Heart left ventricle (tissue), 13 donors: Measurements from ENCODE around the gene PALLD.

Experiments used
- POLR2A ChIP-seq, 2 donors: fragments of 450-650 bp; IDR thresholded peaks; one replicate each; pipeline ENCODE4 v1.6.1; 2017; ENCODE audit warnings: antibody characterized with exemption in 2 of 2, mild to moderate bottlenecking in 2 of 2, moderate library complexity in 2 of 2
- TF ChIP-seq, protein P1 (sequence below), 12 donors: fragments of 200-600 bp; sonication (generic) in 4 of 12; IDR thresholded peaks; one replicate each; pipeline versions ENCODE4 v1.5.0 to v1.8.0; 2018 to 2022; ENCODE audit warnings: antibody characterized with exemption in 12 of 12, mild to moderate bottlenecking in 5 of 12
- donor health status: ischemic (EF 13 %, LVEDD 7.1; RV severe dilation, severe dysfunction).
- donor health status: DM: no; HTN: yes; CAD: no.
- donor health status: DM: no; HTN: no; CAD: no.
- donor health status: ischemic (EF 25% LVEDD 6.9; RV normal size, moderate dysfunction).
- donor health status: ischemic (EF 25% LVEDD 5.7; RV mildly dilated, moderate dysfunction).
- donor health status: ischemic (EF 35%, LVEDD 5.7; RV mildly dilated, moderate dysfunction).
- donor health status: nonischemic (EF 11% LVEDD 7.7; RV severe dilation, severe dysfunction).
- donor health status: DM: yes; HTN: yes; CAD: no.
- donor health status: PGD.
- donor health status: ischemic (EF 29% LVEDD 5.4; RV normal size, mild dysfunction).
- donor health status: nonischemic (EF 23%, LVEDD 6.1; RV moderate dilation, normal function).

DNA sequence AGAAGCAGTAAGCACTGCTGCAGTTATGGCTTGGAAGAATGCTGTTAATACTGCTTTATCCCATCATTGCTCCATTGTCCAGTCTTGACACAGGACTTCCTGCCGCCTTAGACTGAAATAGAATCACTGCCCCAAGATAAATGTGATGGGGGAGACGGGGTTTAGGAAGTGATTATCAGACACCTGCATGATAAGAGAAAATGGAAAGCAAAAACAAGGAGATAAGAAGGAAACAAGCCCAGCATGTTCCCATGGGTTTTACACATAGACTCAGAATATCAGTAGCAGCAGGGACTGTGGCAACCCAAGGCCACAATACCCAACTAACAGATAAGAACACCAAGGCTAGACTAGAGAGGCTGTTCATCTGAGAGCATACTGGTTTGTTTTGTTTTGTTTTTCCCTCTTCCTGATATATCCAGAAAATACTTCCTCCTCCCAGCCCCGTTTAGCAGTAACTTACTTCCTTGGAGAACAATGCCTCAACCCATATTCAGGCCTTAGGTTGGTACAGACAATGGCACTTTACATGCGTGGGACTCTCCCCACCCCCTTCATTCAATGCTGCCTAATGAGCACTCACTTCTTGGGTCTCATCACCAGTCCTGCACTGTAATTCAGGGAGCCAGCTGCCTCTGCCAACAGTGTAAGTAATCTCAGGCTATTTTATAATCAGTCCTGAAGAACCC, 280.6 kb downstream of the PALLD start:
- no peak for TF ChIP-seq POLR2A (IDR thresholded peaks at IDR 0.05)
- TF ChIP-seq, protein P1, sequence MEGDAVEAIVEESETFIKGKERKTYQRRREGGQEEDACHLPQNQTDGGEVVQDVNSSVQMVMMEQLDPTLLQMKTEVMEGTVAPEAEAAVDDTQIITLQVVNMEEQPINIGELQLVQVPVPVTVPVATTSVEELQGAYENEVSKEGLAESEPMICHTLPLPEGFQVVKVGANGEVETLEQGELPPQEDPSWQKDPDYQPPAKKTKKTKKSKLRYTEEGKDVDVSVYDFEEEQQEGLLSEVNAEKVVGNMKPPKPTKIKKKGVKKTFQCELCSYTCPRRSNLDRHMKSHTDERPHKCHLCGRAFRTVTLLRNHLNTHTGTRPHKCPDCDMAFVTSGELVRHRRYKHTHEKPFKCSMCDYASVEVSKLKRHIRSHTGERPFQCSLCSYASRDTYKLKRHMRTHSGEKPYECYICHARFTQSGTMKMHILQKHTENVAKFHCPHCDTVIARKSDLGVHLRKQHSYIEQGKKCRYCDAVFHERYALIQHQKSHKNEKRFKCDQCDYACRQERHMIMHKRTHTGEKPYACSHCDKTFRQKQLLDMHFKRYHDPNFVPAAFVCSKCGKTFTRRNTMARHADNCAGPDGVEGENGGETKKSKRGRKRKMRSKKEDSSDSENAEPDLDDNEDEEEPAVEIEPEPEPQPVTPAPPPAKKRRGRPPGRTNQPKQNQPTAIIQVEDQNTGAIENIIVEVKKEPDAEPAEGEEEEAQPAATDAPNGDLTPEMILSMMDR (IDR thresholded peaks at IDR 0.05): no peak
